Skin epidermis (tissue), 12 donors: ENCODE data around the gene TRANK1.
A peak's percentile ranks its signal among the peaks of the same experiment; 100 is the strongest.
"Not testable (repeated sequence)": the region's sequence is repeated elsewhere in the genome, so short reads cannot be mapped to it uniquely, and the experiment has no call there.

Source experiments
- H3K27ac ChIP-seq, 21 experiments: fragments of 200-600 bp; sonication (generic) in 11 of 21; one replicate each; pipeline ENCODE4 v1.5.0; 2020; ENCODE audit warnings: mild to moderate bottlenecking in 3 of 21, inconsistent platforms in 2 of 21, moderate library complexity in 2 of 21
- H3K4me3 ChIP-seq, 7 experiments: fragments of 200-600 bp; sonication (generic) in 2 of 7; one replicate each; pipeline ENCODE4 v1.5.0; 2020; ENCODE audit warnings: inconsistent platforms in 2 of 7, mild to moderate bottlenecking in 2 of 7, moderate library complexity in 1 of 7

Gene TRANK1

GRCh38 chr3:36923981-36924743 lies 20.7 kb downstream of the TRANK1 start:
- H3K4me3 ChIP-seq, result no peak overlapping the region
- no peak overlapping the region for H3K27ac ChIP-seq

- H3K27ac ChIP-seq, result no peak overlapping the region
Measured at GRCh38 chr3:36923523-36923943, 21.3 kb downstream of the TRANK1 start.

GRCh38 chr3:36920884-36921567 lies 23.8 kb downstream of the TRANK1 start:
- Histone ChIP-seq H3K27ac (no peak overlapping the region), H3K4me3 (no peak overlapping the region)

More at GRCh38 chr3:36923523-36923943, 21.3 kb downstream of the TRANK1 start:
- H3K4me3 ChIP-seq, result no peak overlapping the region

- H3K4me3 ChIP-seq, result no peak overlapping the region
- H3K27ac ChIP-seq, result no peak overlapping the region
Measured at GRCh38 chr3:36919439-36920160, 25.3 kb downstream of the TRANK1 start.

DNA sequence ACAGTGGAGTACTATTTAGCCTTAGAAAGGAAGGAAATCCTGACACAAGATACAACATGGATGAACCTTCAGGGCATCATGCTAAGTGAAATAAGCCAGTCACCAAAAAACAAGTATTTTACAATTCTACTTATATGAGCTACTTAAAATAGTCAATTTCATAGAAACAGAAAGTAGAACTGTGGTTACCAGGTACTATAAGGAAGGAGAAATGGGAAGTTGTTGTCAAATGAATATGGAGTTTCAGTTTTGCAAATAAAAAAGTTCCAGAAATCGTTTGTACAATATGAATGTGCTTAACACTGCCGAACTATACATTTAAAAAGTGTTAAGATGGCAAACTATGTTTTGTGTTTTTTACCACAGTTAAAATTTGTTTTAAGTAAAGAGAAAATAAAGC lies 26.8 kb downstream of the TRANK1 start:
- H3K27ac ChIP-seq, result no peak overlapping the region
- no peak overlapping the region for H3K4me3 ChIP-seq

DNA sequence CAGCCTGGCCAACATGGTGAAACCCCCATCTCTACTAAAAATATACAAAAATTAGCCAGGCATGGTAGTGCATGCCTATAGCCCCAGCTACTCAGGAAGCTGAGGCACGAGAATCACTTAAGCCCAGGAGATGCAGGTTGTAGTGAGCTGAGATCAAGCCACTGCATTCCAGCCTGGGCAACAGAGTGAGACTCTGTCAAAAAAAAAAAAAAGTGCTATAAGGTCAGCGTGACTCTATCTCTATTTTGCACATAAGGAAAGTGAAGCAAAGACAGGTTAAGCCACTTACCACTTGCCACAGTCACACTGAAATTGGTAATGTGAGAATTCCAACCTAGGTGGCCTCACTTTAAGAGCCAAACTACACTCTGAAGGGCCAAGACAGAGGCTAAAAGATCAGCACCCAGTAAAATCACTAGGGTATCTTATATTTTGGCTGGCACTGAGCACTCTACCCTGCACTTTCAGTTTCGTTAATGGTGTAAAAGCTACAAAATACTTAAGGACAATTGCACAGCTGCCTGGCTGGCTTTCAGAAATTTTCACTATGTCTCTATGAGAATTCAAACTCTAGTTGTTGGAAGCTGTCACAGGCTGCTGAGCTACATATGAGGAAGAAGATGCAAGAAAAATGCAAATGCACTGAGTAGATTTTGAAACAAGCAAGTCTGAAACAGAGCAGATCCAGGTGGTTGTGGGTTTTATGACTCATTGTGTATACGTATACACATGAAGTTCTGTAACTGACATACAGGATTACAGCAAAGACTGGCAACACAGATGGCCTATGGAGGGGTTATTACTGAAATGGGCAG lies 32.7 kb downstream of the TRANK1 start:
- Histone ChIP-seq H3K27ac (peak overlapping the region in 19 of 21 experiments; percentile 2 to 90 (median 55)), H3K4me3 (peak overlapping the region in 1 of 7 experiments; percentile 7)

DNA sequence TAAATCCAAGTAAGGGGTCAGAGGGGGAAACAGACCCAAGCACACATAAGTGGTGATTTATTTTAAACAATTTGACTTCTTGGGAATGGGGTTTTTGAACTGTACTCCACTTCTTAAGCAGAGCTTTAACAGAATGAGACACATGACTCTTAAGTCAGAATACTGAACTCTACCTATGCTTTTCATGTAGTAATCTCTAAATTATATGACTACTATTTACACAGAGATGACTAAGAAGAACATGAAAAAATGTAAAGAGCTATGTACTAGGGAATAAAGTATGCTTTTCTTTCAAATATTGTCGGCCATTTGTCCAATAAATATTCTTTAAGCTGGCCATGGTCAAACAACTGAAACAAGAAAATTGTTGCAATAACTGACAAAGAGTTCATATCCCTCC lies 35.2 kb downstream of the TRANK1 start:
- H3K4me3 ChIP-seq, result no peak overlapping the region
- peak overlapping the region in 5 of 21 experiments; percentile 78 to 93 (median 86) for H3K27ac ChIP-seq

- H3K4me3 ChIP-seq, result no peak overlapping the region
- peak overlapping the region in 14 of 21 experiments; percentile 46 to 93 (median 83) for H3K27ac ChIP-seq
Measured at GRCh38 chr3:36909181-36909580, 35.7 kb downstream of the TRANK1 start.

DNA sequence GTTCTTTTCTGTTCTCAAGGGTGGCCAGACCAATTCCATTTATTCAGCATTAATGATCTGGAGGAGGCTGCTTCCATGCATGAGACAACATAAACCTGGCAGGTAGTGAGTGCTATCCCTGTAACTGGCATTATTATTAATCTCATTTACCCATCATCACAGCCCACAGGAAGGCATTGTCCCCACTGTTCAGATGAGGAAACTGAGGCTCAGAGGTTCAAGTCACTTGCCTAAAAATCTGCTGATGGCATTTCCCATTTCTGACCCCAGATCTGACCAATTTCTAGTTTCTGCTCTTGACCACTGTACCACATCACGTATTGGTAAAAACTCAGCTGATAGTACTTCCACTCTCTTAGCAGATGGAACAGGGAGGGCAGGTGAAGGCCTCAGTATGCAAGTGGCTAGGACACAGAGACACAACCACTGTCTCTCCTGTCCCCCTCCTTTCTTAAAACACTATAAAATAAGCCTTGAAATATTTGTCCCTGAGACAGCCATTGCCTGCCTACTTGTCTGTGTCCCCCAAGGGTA lies 36.1 kb downstream of the TRANK1 start:
- peak overlapping the region in 20 of 21 experiments; percentile 29 to 93 (median 78) for H3K27ac ChIP-seq
- H3K4me3 ChIP-seq, result peak overlapping the region; percentile 32 to 60 (median 41)

- Histone ChIP-seq H3K27ac (peak overlapping the region in 20 of 21 experiments; percentile 29 to 93 (median 78)), H3K4me3 (peak overlapping the region; percentile 32 to 60 (median 41))
Measured at GRCh38 chr3:36907911-36908646, 36.8 kb downstream of the TRANK1 start.

- H3K27ac ChIP-seq, result peak overlapping the region in 10 of 21 experiments; percentile 8 to 89 (median 74)
- peak overlapping the region in 2 of 7 experiments; percentile 38 to 60 for H3K4me3 ChIP-seq
Measured at GRCh38 chr3:36906504-36907149, 38.2 kb downstream of the TRANK1 start.

DNA sequence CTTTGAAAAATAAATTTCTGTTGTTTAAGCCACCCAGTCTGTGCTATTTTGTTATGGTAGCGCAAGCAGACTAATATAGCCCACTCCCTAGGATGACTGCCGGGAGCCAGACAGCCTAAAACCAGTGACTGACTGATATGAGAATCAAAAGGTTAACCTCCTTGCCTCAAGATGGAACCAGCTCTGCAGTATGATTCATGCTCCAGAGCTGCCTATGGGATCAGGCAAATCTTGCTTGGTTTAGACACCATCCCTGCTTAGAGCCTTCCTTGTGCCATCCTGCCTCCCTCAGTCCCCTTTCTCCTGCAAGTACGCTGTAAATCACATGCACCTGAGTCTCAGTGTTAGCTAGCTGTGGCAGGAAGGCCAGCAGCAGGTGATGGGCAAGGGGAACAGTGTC lies 39.3 kb downstream of the TRANK1 start:
- no peak overlapping the region for H3K4me3 ChIP-seq
- peak overlapping the region in 3 of 21 experiments; percentile 36 to 89 (median 63) for H3K27ac ChIP-seq

- no peak overlapping the region for H3K27ac ChIP-seq
- no peak overlapping the region for H3K4me3 ChIP-seq
Measured at GRCh38 chr3:36904641-36905040, 40.2 kb downstream of the TRANK1 start.

- H3K4me3 ChIP-seq, H3K27ac ChIP-seq: not testable (repeated sequence)
Measured at GRCh38 chr3:36904065-36904464, 40.8 kb downstream of the TRANK1 start.

GRCh38 chr3:36903119-36903882 lies 41.6 kb downstream of the TRANK1 start:
- Histone ChIP-seq H3K4me3 (no peak overlapping the region), H3K27ac (peak overlapping the region in 1 of 21 experiments; percentile 31)

GRCh38 chr3:36901588-36901987 lies 43.3 kb downstream of the TRANK1 start:
- Histone ChIP-seq H3K4me3 (no peak overlapping the region), H3K27ac (no peak overlapping the region)
